Activated CD4-positive, alpha-beta T cell treated with anti-CD3 and anti-CD28 coated beads for 1 hour (primary cell): ENCODE data around the gene CST6.

ENCODE experiments used
- DNase-seq: peaks from one replicate; pipeline ENCODE4 v3.0.0-alpha.2; 2020

The CST6 gene

DNA sequence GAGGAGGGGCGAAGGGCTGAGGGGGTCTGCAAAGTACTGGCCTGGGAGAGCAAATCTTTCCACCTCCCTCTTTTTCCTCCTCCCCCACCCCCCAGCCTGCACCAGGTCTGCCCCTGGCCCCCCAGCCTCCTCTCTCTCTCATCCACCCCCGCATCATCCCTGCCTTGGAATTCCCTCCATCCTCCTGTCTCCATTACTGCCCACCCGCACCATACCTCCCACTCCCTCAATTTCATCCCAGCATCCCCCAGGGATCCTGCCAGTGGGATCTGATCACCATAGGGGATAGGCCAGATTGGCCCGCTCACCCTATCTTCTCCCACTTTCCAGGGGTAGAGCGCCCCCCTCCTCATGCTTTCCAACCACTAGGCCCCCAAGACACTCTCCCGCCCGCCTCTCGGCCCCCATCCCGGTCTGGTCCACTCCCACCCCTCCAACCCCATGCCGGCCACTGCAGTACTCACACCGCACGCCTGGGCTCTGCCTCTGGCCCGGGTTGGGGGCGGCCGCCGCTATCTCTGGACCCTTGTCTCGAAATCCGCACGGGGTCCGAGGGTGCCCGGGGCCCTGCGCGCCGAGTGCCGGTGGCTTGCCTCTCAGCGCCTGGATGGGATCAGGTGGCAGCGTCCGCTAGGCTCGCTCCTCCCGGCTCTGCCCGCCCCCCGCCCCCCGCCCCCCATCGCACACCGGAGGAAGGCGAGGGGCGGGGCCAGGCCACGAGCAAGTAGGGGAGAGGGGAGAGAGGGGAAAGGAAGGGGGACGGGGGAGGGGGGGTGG lies 36.9 kb downstream of the CST6 start, which contains the start of gene GAL3ST3:
Gene GAL3ST3 (minus strand): TSS at position 615 of the 777 bp plus-strand sequence. CDS start 3,746 bp downstream, outside the sequence.
- DNase-seq = no peak

DNA sequence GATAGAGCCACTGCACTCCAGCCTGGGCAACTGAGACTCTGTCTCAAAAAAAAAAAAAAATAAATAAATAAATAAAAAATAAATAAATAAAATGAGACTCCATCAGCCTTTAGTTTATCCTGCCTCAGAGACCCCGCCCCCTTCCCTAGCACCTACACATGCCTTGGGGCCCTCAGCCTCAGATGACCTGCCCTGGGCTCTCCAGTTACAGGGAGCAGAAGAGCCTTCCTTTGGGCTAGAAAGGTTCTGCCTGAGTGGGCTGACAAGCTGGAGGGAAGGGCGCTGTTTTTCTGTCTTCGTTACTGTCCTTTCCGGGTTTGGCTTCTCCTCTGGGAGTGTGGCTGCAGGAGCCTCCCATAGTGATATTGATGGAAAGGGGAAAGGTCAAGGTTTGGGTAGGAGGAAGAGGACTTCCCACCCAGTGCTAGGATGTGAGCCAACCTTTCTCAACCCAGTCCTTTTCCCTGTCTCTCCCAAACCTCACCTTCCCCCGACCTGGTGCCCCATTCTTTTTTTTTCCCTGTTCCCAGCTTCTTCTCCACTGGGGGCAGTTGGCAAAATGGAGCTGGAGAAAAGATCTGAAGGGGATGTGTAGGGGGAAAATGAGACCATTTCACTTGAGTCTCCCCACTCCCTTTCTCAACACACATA lies 38.9 kb downstream of the CST6 start:
- DNase-seq = no peak

DNA sequence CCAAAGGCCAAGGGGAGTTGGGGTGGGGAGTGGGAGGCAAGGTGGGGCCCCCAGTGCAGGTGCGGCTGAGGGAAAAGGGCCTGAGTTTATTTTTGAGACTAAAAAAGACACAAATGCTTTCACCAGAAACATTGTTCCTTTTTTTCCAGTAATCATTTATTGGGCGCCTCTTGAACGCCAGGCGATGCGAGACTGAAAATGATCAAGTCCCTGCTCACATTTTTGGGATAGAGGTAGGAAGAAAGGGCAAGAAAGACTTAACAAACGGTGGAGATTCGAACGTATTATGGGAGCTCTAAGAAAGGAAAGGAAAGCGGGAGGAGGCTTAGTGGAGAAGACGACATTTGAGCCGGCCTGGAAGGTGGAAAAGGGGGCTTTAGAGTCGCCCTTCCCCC lies 39.6 kb downstream of the CST6 start:
- no peak for DNase-seq

DNA sequence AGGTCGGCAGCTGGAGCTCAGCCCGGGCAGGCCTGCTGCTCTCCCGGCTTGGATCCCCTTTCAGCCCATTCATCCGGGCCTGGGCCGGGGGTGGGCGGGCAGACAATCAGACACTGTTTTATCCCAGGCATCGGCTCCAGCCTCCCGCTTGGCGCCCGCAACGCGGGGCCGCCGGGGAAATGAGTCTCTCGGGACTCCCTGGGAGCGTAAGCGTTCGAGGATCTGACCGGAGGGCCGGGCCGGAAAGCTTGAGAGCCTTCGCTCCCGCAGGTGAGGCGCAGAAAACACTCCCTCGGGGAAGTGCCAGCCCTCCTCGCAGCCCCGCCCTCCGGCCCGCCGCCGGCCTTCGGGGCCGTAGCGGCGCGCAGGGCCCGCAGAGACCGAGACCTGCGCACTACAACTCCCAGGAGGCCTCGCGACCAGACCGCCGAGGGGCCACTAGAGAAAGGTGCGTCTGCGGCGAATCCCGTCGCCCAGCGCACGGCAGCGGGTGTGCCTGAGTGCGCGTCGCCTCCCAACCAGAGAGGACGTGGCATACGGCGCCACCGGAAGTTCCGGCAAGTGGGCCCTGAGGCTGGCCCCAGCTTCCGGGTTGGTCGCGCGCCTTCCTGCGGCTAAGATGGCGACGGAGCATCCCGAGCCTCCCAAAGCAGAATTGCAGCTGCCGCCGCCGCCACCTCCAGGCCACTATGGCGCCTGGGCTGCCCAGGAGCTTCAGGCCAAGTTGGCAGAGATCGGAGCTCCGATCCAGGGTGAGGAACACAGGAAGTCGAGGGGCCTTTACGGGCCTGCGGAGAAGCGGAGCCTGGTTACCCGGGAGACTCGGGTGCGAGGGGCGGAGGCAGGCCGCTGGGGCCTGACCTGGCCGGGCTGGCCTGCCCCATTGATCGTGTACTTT lies 40.2 kb downstream of the CST6 start, which contains the start of gene SF3B2:
Gene SF3B2 (plus strand): TSS at position 599 of the 898 bp plus-strand sequence. CDS start 21 bp downstream, at position 620.
- peak; percentile 92 for DNase-seq

DNA sequence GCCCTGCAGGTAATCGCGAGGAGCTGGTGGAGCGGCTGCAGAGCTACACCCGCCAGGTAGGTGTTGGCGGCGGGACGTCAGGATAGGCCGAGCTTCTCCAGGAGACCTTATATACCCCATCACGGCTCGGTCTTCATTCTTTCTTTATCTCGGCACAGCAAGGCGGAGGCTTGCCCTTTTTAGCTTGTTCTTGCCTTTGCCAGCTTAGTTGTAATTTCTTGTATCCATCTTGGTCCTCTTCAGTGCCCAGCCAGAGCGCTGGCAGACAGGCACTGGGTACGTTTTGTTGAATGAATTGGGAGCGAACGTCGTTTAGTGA lies 40.8 kb downstream of the CST6 start:
- DNase-seq = no peak

DNA sequence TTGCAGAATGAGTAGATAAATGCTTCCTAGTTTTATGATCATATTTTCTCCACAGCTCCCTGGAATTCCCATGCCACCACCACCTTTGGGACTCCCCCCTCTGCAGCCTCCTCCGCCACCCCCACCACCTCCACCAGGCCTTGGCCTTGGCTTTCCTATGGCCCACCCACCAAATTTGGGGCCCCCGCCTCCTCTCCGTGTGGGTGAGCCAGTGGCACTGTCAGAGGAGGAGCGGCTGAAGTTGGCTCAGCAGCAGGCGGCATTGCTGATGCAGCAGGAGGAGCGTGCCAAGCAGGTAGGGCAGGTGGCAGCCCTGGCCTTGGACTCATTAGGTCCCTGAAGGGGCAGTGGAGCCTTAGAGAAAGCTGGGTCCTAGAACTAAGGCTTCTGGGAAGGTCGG lies 43.2 kb downstream of the CST6 start:
- no peak for DNase-seq

DNA sequence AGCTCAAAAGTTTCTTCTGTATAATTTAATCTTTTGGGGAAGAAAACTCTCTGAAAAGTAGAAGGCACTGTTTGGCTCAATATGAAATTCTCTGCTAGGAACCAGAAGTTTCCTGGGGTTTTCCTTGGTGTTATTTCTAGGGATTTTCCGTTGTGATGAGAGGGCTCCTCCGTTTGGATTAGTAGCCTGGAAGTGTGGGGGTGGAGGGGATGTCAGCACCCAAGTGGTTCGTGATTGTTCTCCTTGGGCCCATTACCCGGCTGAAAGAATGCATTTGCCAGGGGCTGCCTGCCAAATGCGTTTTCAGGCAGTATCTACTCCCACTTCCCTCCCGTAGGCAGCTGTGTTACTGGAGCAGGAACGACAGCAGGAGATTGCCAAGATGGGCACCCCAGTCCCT lies 44.7 kb downstream of the CST6 start:
- no peak for DNase-seq

DNA sequence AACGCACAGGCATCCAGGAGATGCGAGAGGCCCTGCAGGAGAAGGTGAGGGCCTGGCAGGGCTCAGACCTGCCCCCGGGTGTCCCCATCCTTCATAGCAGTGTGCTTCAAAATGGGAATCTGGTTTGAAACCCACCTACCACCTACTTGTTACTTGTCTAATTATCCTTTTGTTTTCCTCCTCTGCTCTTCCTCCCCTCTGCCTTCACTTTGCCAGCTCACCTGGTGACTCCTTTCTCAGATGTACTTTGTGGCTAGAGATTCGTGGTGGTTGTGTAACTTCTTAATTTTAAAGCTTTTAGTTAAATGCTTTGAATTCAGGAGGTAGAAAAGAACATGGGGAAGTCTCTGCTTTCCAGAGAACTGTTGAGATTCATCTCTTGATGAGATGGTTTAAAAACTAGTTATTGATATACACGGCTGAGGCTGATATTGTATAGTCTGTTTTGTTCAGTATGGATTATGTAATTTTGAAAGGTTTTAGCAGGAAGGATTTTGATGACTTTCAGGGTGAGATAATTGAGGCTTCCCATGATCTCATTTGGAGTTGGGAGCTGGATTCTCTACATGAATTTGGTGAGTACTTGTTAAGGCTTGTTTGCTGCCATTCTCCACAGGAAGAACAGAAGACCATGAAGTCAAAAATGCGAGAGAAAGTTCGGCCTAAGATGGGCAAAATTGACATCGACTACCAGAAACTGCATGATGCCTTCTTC lies 48.3 kb downstream of the CST6 start:
- DNase-seq = no peak

DNA sequence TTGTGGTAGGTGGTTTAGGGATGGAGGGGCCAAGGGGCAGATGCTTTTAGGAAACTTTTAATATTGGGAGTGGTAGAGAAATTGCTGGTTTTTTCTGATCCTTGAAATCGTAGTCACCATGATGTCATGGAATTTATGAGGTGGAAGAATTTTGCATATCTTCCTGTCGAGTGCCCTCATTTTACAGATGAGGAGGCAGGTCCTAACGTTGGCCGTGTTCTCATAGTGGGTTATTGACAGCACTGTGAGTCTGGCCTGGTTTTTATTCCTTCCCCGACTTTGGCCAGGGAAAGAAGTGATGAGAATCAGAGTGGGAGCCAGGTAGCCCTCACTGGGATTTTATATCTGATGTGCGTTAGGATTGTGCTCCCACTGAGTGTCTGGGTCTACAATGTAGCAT lies 49.5 kb downstream of the CST6 start:
- no peak for DNase-seq

DNA sequence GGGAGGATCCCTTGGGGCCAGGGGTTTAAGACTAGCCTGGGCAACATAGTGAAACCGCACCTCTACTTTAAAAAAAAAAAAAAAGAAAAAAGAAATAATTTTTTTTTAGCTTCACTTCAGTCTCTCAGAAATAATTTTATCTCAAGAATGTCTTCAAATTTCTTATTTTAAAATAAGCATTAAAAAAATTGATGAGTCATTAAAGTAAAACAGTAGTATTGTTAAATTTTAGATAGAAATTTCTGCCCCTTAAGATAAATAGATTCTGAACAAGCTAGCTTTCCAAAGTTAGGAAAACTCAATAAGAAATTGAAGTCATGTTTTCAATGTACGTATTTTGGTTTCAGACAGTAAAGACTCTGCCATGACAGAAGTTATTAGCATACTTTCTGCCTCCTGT lies 50.6 kb downstream of the CST6 start:
- no peak for DNase-seq
